HG02610 (cell line): ENCODE measurements around the gene PID1.

Experiments
- ATAC-seq: cut with Tn5 transposase; IDR thresholded peaks from one replicate; pipeline ENCODE4 v1.9.1; 2021; ENCODE audit warnings: mild to moderate bottlenecking, moderate library complexity; ENCODE audit not compliant: unreplicated experiment

Gene PID1

DNA sequence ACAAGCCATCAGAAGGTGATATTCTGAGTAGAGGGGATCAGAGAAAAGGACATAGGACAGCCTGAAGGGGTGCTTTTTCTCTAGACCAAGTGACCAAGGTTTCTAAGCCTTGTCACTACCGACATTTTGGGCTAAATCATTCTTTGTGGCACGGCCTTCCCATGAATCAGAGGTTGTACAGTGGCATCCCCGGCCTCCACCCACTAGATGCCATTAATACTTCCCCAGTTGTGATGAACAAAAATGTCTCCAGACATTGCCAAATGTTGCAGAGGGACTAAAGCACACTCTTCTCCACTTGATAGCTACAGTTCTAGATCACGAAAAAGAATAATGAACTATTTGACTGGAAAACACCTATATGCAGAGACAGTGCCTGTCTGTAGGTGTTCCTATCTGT is 143.6 kb downstream of the PID1 start:
- no peak for ATAC-seq

- ATAC-seq = no peak
These were observed 145.0 kb downstream of the PID1 start for GRCh38 chr2:229126066-229126465.

DNA sequence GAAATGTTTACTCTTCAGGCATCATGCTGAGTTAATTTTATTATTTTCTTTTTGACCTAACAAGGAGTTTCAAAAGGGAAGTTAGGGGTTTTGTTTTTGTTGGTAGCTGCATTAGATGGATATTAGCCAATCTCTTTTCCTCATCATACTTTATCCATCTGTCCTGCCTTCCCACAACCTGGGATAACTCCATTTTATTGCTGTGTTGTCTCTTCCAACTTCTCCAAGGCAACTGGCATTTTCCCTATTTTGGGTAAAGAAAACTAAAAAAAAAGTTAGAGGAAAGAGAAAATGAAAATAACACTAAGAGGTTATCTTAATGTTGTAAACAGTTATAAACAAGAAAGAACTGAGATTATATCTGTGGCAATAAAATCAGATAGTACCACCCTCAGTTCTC is 147.0 kb downstream of the PID1 start:
- no peak for ATAC-seq

- ATAC-seq = no peak
These were observed 152.2 kb downstream of the PID1 start for GRCh38 chr2:229118927-229119326.

DNA sequence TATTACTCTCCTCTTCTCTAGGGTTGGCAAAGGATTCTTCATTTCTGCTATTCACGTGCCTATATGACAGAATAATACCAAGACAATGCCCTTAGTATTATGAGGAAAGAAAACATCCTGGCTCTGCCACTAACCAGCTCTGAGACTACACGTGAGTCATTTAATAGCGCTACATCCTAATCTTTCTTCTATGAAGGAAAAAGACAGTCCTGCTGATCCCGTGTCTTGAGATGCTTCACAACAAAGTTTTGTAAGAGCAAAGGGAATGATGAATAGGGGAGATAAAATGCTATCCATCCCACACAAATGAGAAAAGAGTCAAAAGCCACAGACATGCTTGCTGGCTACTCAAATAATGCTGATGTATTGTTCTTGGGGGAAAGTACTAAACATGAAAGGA is 152.8 kb downstream of the PID1 start:
- no peak for ATAC-seq

DNA sequence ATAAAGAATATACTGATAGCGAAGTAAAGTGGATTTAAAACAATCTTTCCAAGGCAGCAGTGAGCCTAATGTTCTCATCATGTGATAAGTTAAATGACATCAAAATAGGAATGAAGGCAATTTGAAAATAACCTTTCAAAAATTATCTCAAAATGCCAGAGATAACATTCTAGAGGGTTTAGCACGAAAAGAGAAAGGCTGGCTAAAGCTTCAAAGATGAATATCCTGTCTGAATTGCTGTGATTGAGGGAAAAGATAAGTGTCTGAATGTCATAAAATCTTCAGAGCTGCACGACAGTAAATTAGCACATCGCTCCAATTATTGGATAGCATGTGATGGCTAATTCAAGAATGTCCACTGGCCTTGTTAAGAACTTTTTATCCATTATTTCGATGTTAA is 159.3 kb downstream of the PID1 start:
- no peak for ATAC-seq

GRCh38 chr2:229109195-229109594 is 161.9 kb downstream of the PID1 start:
- no peak for ATAC-seq

DNA sequence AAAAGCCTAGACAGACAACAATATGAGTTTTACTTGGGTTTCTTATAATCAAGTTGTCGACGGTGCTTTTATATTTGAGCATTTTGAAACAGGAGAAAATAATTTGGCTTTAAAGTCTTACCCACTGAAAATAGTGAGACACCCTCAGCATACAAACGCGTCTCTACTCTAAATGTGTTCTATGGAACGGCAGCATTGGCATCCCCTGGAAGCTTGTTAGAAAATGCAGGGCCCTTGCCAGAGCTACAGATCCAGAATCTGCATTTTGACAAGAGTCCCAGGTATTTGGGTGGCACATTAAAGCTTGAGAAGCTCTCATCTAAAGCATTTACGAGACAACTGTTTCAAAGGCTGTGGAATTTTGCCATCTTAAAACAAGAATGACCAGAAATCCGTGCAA is 163.5 kb downstream of the PID1 start:
- no peak for ATAC-seq

DNA sequence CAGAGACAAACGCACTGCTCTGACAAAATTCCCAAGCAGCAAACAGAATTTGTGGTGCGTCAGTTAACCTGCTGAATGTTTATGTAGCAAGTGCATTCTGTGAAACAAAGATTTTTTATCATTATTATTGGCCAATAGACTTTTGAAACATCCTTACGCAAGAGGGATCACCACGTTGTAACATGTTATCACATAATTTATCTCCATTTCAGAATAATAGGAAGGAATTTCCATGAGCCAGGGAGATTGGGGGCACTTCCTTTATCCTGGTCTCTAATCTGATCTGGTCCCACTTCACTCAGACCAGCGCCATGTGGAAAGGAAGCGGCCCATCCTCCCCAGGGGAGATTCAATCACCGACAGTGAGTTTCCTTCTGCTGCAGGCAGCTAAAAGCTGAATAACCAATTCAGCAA is 166.1 kb downstream of the PID1 start:
- no peak for ATAC-seq

DNA sequence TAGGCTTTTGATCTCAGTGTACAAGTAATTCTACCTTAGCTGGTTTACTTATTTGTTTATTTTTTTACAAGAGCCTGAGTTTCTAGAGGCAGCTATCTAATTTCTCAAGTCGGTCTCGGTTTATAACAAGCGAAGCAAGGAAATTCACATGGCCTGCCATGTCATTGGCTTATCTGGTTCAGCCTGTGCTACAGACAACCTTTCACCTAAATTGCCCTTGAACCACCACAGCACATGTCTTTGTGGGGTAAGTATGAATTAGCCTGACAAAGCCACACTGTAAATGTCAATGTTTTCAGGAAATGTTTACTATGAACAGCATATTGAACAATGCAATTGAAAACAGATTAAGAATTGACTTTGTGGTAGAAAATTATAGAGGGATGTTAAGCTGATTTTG is 167.1 kb downstream of the PID1 start:
- no peak for ATAC-seq

DNA sequence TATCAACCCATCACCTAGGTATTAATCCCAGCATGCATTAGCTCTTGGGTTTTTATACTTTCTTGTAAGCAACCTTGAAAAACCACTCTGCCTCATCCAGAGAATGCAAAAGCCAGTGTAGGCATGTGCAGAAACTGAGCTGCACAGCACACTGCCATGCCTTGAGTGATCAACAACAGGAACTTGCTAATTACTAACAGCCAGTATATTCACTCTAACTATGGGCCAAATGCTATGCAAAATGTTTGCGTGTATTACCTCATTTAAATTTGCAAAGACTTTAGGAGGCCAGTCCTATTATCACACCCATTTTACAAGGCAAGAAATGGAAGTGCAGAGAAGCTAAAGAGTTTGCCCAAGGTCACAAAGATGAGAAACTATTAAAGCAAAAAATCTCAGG is 169.8 kb downstream of the PID1 start:
- ATAC-seq = no peak

DNA sequence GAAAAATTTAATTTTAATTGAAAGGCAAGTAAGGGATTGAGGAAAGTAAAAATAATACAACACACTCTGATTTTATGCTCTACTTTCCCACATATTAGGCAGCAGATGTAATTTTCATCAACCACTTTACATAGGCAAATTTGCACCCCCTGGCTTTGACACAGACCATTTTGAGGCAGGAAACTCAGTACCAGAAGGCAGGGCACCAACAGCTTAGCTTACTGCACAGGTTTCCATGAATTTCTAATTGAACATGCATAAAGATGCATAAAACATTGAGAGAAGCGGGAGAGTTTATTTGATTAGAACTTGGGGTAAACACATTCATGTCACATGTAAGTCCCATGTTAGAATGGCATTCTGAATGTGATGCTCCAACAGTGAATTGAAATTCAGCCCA is 171.9 kb downstream of the PID1 start:
- no peak for ATAC-seq

- no peak for ATAC-seq
These were observed 172.3 kb downstream of the PID1 start for GRCh38 chr2:229098801-229099200.

- ATAC-seq = no peak
These were observed 174.5 kb downstream of the PID1 start for GRCh38 chr2:229096409-229097066.

- no peak for ATAC-seq
These were observed 175.6 kb downstream of the PID1 start for GRCh38 chr2:229095472-229095871.

- no peak for ATAC-seq
These were observed 180.9 kb downstream of the PID1 start for GRCh38 chr2:229090225-229090624.

DNA sequence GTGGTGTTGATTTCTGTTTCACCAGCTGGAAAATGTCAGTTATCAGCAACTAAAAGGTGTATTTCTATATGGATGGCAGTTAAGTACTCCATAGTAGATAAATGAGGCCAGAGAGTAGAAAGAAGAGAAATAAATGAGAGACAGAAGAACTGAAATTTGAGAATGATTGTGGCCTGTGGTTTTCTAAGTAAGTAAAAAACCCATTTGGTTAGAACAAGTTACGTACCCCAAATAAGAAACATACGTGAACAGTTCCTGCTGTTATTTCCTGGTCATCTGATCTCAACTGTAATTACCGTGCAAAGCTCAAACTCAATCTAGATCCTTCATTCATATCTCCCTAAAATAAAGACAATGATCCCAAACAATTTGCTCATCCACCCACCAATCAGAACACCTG is 181.3 kb downstream of the PID1 start:
- no peak for ATAC-seq

GRCh38 chr2:229088966-229089700 is 182.0 kb downstream of the PID1 start:
- no peak for ATAC-seq

DNA sequence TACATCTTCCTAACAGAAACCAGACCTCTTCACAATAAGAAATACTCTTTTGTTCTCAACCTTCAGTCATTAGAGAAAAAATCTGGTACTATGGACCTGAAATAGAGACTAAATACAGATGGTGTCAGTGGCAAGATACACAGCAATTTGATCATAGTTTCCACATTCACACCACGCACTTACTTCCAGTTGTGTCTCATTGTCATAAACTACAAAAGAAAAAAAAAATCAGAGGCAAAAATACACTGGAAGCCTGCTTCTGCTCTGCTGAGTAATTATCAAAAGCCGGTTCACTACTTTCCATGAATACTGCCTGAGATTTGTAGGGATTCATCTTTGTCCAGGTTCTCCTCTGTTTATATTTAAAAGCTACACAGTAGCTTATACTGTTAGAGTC is 182.6 kb downstream of the PID1 start:
- no peak for ATAC-seq

GRCh38 chr2:229087843-229088516 is 183.1 kb downstream of the PID1 start:
- ATAC-seq = no peak

GRCh38 chr2:229087267-229087666 is 183.8 kb downstream of the PID1 start:
- no peak for ATAC-seq

DNA sequence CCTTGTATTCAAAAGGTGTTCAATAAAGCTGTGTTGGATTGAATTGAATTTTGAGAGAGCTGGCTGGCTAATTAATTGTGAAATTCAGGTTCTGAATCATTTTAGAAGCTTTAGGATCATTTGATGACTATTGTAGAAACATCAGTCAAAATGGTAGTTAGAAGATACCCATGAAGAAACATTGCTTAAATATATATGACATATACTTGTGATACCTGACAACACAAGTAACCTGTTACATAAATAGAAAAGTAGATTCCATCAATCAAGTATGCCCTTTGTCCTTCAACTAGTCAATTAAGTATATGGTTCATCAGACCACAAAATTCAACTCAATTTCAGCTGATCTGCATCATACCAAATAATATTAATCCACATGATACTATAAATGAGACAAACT is 185.6 kb downstream of the PID1 start:
- ATAC-seq = no peak
